Large intestine (tissue), 3 donors: ENCODE data around the gene KRT4. TPM values are rescaled to one million over a fixed set of nuclear protein-coding genes. Genes with fewer than 3 reads are reported as not detected.

Experiments used
- DNase-seq, 2 donors: peaks; one replicate each; pipeline versions ENCODE4 v3.0.0 to v3.0.0-alpha.2; 2013
- H3K27ac ChIP-seq: one replicate; pipeline ENCODE4 v1.5.1; 2013; ENCODE audit warnings: low read length
- H3K27me3 ChIP-seq: 2 replicates; pipeline ENCODE4 v1.6.1; 2013; ENCODE audit warnings: low read length; ENCODE audit not compliant: control insufficient read depth, insufficient read depth
- H3K36me3 ChIP-seq: 2 replicates; pipeline ENCODE4 v1.6.1; 2013; ENCODE audit warnings: low read length; ENCODE audit not compliant: control insufficient read depth, insufficient read depth
- H3K4me1 ChIP-seq: one replicate; pipeline ENCODE4 v1.6.1; 2013; ENCODE audit warnings: low read length; ENCODE audit not compliant: control insufficient read depth, insufficient read depth
- H3K4me3 ChIP-seq: one replicate; pipeline ENCODE4 v1.5.1; 2013; ENCODE audit warnings: low read length
- H3K9me3 ChIP-seq: one replicate; pipeline ENCODE4 v1.6.1; 2013; ENCODE audit warnings: mild to moderate bottlenecking, low read depth, low read length, moderate library complexity; ENCODE audit not compliant: control insufficient read depth
- WGBS: methylation state at CpG from one replicate; pipeline ENCODE4 v1.1.5; 2013; ENCODE audit warnings: low lambda C conversion rate; ENCODE audit not compliant: insufficient coverage; 5-methylcytosine and 5-hydroxymethylcytosine counted together
- polyA plus RNA-seq: library from polyadenylated mRNA; unstranded; fragments of 120-200 nt; gene quantifications from one replicate; pipeline ENCODE4 v1.2.1, GENCODE V29; 2013

Gene KRT4
- polyA plus RNA-seq, 1 donor, result not detected

DNA sequence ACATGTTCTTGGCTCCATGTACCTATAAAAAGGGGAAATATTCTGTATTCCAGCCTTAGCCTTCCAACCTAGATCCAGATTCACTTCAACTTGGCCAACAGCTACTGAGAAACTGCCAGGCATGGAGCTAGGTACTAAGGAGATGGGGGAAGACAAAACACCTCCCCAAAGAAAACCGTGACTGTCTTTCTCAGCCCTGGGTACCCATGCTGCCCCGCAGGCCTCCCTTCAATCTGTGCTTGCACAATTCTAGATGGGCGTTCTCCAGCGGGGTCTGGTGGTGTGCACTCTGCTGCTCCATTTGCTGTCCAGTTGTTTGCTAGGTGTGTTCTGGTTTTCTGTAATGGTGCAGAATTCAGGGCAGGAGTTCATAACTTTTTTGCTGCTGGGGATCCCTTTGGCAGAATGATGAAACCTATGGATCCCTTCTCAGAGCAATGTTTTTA lies 817 bp upstream of the KRT4 start:
- Histone ChIP-seq H3K27me3 (peaks cover 4% of the 10 kb centered on the region), H3K27ac (no peak overlapping the region), H3K9me3 (no peaks in the 10 kb centered on the region), H3K36me3 (no peaks in the 10 kb centered on the region), H3K4me1 (peaks cover 8% of the 10 kb centered on the region), H3K4me3 (no peak overlapping the region)
- DNase-seq, result no peak
- 80% methylated on average over 1 of the region's 4 CpGs for WGBS

DNA sequence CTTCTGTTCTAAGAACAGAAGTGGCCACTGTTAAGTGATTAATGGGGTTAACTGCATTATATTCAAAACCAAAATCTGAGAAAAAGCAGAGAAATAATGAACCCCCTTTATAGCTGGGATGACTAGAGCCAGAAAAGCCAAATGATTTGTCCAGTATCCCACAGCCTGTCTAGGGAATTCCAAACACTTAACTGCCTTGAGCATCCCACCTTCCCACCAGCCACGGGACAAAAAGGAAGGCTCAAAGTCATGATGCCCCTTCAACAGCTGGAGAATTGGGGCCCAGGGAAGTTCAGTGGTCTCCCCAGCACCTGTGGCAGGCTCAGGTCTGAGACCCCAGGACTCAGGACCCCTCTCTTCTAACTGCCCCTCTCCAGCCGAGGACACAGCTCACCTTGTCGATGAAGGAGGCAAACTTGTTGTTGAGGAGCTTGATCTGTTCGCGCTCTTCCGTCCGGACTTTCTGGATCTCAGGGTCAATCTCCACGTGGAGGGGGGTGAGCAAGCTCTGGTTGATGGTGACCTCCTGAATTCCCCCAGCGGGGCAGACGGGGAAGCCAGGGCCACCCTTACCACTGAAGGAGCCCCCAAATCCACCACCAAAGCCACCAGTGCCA lies 605 bp downstream of the KRT4 start:
- peaks cover 4% of the 10 kb centered on the region for H3K27me3 ChIP-seq
- DNase-seq, result no peak
- no peaks in the 10 kb centered on the region for H3K9me3 ChIP-seq
- peaks cover 3% of the 10 kb centered on the region for H3K4me1 ChIP-seq
- H3K27ac ChIP-seq, result no peak overlapping the region
- no CpG with 5 or more reads among the region's 10 CpGs for WGBS
- H3K36me3 ChIP-seq, result no peaks in the 10 kb centered on the region
- no peak overlapping the region for H3K4me3 ChIP-seq

GRCh38 chr12:52812749-52813148 lies 1.2 kb downstream of the KRT4 start:
- Histone ChIP-seq H3K9me3 (no peaks in the 10 kb centered on the region), H3K27ac (no peak overlapping the region), H3K4me3 (no peak overlapping the region), H3K4me1 (no peaks in the 10 kb centered on the region), H3K36me3 (no peaks in the 10 kb centered on the region), H3K27me3 (peaks cover 4% of the 10 kb centered on the region)
- no CpG with 5 or more reads among the region's 3 CpGs for WGBS
- DNase-seq, result no peak

GRCh38 chr12:52812073-52812400 lies 1.9 kb downstream of the KRT4 start:
- Histone ChIP-seq H3K27ac (no peak overlapping the region), H3K4me1 (no peaks in the 10 kb centered on the region), H3K27me3 (peaks cover 7% of the 10 kb centered on the region), H3K9me3 (no peaks in the 10 kb centered on the region), H3K36me3 (no peaks in the 10 kb centered on the region), H3K4me3 (no peak overlapping the region)
- DNase-seq, result no peak
- 100% methylated on average over 1 of the region's 4 CpGs for WGBS

- no peak for DNase-seq
- Histone ChIP-seq H3K36me3 (no peaks in the 10 kb centered on the region), H3K4me1 (no peaks in the 10 kb centered on the region), H3K27me3 (peaks cover 7% of the 10 kb centered on the region), H3K27ac (no peak overlapping the region), H3K4me3 (no peak overlapping the region), H3K9me3 (no peaks in the 10 kb centered on the region)
- no CpG with 5 or more reads among the region's 9 CpGs for WGBS
These were observed 2.5 kb downstream of the KRT4 start for GRCh38 chr12:52811191-52812072.

- no peaks in the 10 kb centered on the region for H3K4me1 ChIP-seq
- no peaks in the 10 kb centered on the region for H3K9me3 ChIP-seq
- H3K4me3 ChIP-seq, result no peak overlapping the region
- peaks cover 7% of the 10 kb centered on the region for H3K27me3 ChIP-seq
- WGBS, result 75% methylated on average over 2 of the region's 5 CpGs
- DNase-seq, result no peak
- no peaks in the 10 kb centered on the region for H3K36me3 ChIP-seq
- no peak overlapping the region for H3K27ac ChIP-seq
These were observed 3.4 kb downstream of the KRT4 start for GRCh38 chr12:52810554-52810953.

DNA sequence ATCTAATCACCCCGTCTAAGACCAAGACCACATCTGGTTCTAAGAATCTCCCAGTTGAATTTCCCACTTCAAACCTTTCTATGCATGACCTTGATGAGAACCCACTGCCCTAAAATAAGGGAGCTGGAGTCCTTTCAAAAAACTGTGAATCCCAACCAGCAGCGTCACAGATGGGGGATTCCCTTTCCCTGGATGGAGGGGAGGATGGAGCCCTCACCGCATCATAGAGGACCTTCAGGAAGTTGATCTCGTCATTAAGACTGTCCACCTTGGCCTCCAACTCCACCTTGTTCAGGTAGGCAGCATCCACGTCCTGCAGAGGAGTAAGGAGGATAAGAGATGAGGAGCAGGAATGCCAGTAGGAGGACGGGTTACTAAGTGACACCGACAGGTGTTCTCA lies 4.8 kb downstream of the KRT4 start:
- peaks cover 7% of the 10 kb centered on the region for H3K27me3 ChIP-seq
- H3K27ac ChIP-seq, result no peak overlapping the region
- no peaks in the 10 kb centered on the region for H3K9me3 ChIP-seq
- DNase-seq, result no peak
- H3K4me1 ChIP-seq, result no peaks in the 10 kb centered on the region
- H3K4me3 ChIP-seq, result no peak overlapping the region
- no CpG with 5 or more reads among the region's 7 CpGs for WGBS
- H3K36me3 ChIP-seq, result no peaks in the 10 kb centered on the region

DNA sequence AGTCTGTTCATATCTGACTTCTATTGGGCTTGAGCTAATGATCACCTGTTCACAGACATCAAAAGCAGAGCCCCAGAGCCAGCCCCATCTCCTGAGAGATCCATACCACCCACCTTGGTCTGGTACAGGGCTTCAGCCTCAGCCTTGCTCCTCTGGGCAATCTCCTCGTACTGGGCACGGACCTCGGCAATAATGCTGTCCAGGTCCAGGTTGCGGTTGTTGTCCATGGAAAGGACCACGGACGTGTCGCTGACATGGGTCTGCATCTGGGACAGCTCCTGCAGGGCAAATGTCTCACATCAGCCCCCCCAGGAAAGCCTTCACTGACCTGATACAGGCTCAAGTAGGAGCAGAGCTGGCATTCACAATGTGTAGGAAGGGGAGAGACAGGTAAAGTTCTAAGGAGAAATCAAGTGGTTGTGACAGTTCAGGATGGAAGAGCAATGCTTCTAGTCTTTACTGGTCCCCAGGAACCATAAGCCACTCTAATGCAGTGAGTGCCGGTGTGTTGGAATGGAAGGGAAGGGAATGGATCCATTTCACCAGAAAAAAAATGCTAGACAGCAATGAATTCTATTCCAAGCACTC lies 5.2 kb downstream of the KRT4 start:
- Histone ChIP-seq H3K4me3 (no peak overlapping the region), H3K9me3 (no peaks in the 10 kb centered on the region), H3K27ac (no peak overlapping the region), H3K4me1 (no peaks in the 10 kb centered on the region), H3K27me3 (peaks cover 7% of the 10 kb centered on the region), H3K36me3 (no peaks in the 10 kb centered on the region)
- no CpG with 5 or more reads among the region's 8 CpGs for WGBS
- no peak for DNase-seq

- Histone ChIP-seq H3K27me3 (peaks cover 7% of the 10 kb centered on the region), H3K4me3 (no peak overlapping the region), H3K27ac (no peak overlapping the region), H3K9me3 (no peaks in the 10 kb centered on the region), H3K36me3 (no peaks in the 10 kb centered on the region), H3K4me1 (no peaks in the 10 kb centered on the region)
- no CpG with 5 or more reads among the region's 16 CpGs for WGBS
- no peak for DNase-seq
These were observed 6.1 kb downstream of the KRT4 start for GRCh38 chr12:52807544-52808470.
